Immature natural killer cell (primary cell): ENCODE measurements around the gene CNGB1. TPM values are rescaled to one million over a fixed set of nuclear protein-coding genes. Genes with fewer than 3 reads are reported as not detected.

Experiments
- DNase-seq, 3 donors: peaks; one replicate each; pipeline ENCODE4 v3.0.0; 2022; ENCODE audit warnings: mixed read lengths in 1 of 3
- H3K27ac Mint-ChIP-seq, 6 donors: one replicate each; pipeline ENCODE4 v1.8.0; 2020; ENCODE audit warnings: mixed read lengths in 6 of 6, mild to moderate bottlenecking in 5 of 6, inconsistent platforms in 4 of 6, moderate library complexity in 3 of 6
- H3K27me3 Mint-ChIP-seq, 3 donors: one replicate each; pipeline ENCODE4 v1.8.0; 2020 to 2021; ENCODE audit warnings: low read depth in 3 of 3, mild to moderate bottlenecking in 3 of 3, mixed read lengths in 3 of 3, moderate library complexity in 3 of 3, inconsistent platforms in 1 of 3
- H3K36me3 Mint-ChIP-seq, 3 donors: one replicate each; pipeline ENCODE4 v1.8.0; 2020; ENCODE audit warnings: mixed read lengths in 3 of 3, inconsistent platforms in 2 of 3, mild to moderate bottlenecking in 2 of 3
- H3K4me1 Mint-ChIP-seq, 2 donors: one replicate each; pipeline ENCODE4 v1.8.0; 2020; ENCODE audit warnings: inconsistent platforms in 2 of 2, mild to moderate bottlenecking in 2 of 2, mixed read lengths in 2 of 2, moderate library complexity in 1 of 2
- H3K4me3 Mint-ChIP-seq, 5 donors: one replicate each; pipeline ENCODE4 v1.8.0; 2020; ENCODE audit warnings: mild to moderate bottlenecking in 5 of 5, mixed read lengths in 5 of 5, inconsistent platforms in 3 of 5, moderate library complexity in 3 of 5
- H3K9me3 Mint-ChIP-seq, 6 donors: one replicate each; pipeline ENCODE4 v1.8.0; 2020; ENCODE audit warnings: mild to moderate bottlenecking in 6 of 6, mixed read lengths in 6 of 6, inconsistent platforms in 4 of 6, moderate library complexity in 3 of 6
- polyA plus RNA-seq, 3 donors: library from polyadenylated mRNA; unstranded; fragments of 300-500 nt; fragmentation: Illumina TruSeq; gene quantifications; one replicate each; pipeline ENCODE4 v1.2.3, GENCODE V29; 2021

CNGB1 gene
- polyA plus RNA-seq, 3 donors from 2014 or later, result not detected

GRCh38 chr16:57993897-57994296 is 23.0 kb upstream of the CNGB1 start:
- H3K36me3 Mint-ChIP-seq, result peaks cover 3 to 20% (median 6%) of the 10 kb centered on the region in 3 donors
- DNase-seq, result no peak
- no peak overlapping the region for H3K4me3 Mint-ChIP-seq
- peaks cover 39 to 48% of the 10 kb centered on the region in 2 donors for H3K4me1 Mint-ChIP-seq
- H3K27ac Mint-ChIP-seq, result no peak overlapping the region
- peaks cover 0 to 5% (median 1%) of the 10 kb centered on the region in 3 donors for H3K27me3 Mint-ChIP-seq
- no peaks in the 10 kb centered on the region for H3K9me3 Mint-ChIP-seq

- Mint-ChIP-seq H3K4me1 (peaks cover 34 to 44% of the 10 kb centered on the region in 2 donors), H3K27me3 (peaks cover 0 to 3% (median 1%) of the 10 kb centered on the region in 3 donors), H3K9me3 (no peaks in the 10 kb centered on the region), H3K27ac (no peak overlapping the region), H3K36me3 (peaks cover 3 to 18% (median 6%) of the 10 kb centered on the region in 3 donors), H3K4me3 (no peak overlapping the region)
- no peak for DNase-seq
Observed at GRCh38 chr16:57993438-57993837, 22.5 kb upstream of the CNGB1 start.

GRCh38 chr16:57992084-57992483 is 21.2 kb upstream of the CNGB1 start:
- peaks cover 21 to 30% of the 10 kb centered on the region in 2 donors for H3K4me1 Mint-ChIP-seq
- no peaks in the 10 kb centered on the region for H3K9me3 Mint-ChIP-seq
- no peak overlapping the region for H3K4me3 Mint-ChIP-seq
- no peak for DNase-seq
- peak overlapping the region in 3 of 6 donors; percentile 61 to 86 (median 70) for H3K27ac Mint-ChIP-seq
- H3K36me3 Mint-ChIP-seq, result peaks cover 0 to 9% (median 4%) of the 10 kb centered on the region in 3 donors
- peaks cover 0 to 1% (median under 1%) of the 10 kb centered on the region in 3 donors for H3K27me3 Mint-ChIP-seq

GRCh38 chr16:57991551-57992059 is 20.7 kb upstream of the CNGB1 start:
- Mint-ChIP-seq H3K4me1 (peaks cover 20 to 26% of the 10 kb centered on the region in 2 donors), H3K4me3 (no peak overlapping the region), H3K36me3 (peaks cover 0 to 7% (median 4%) of the 10 kb centered on the region in 3 donors), H3K9me3 (no peaks in the 10 kb centered on the region), H3K27ac (peak overlapping the region in 1 of 6 donors; percentile 61), H3K27me3 (peaks cover 0 to 1% (median 0%) of the 10 kb centered on the region in 3 donors)
- DNase-seq, result no peak

- H3K27ac Mint-ChIP-seq, result no peak overlapping the region
Observed at GRCh38 chr16:57988929-57989328, 18.0 kb upstream of the CNGB1 start.

GRCh38 chr16:57987441-57988177 is 16.7 kb upstream of the CNGB1 start:
- Mint-ChIP-seq H3K4me1 (peaks cover 12 to 13% of the 10 kb centered on the region in 2 donors), H3K9me3 (no peaks in the 10 kb centered on the region), H3K4me3 (no peak overlapping the region), H3K27ac (peak overlapping the region in 1 of 6 donors; percentile 45), H3K27me3 (peaks cover 0 to 1% (median 0%) of the 10 kb centered on the region in 3 donors), H3K36me3 (no peaks in the 10 kb centered on the region)
- no peak for DNase-seq

More at GRCh38 chr16:57988929-57989328, 18.0 kb upstream of the CNGB1 start:
- Mint-ChIP-seq H3K36me3 (no peaks in the 10 kb centered on the region), H3K9me3 (no peaks in the 10 kb centered on the region), H3K27me3 (peaks cover 0 to 1% (median 0%) of the 10 kb centered on the region in 3 donors), H3K4me3 (no peak overlapping the region), H3K4me1 (peaks cover 12 to 16% of the 10 kb centered on the region in 2 donors)
- DNase-seq, result no peak

GRCh38 chr16:57986196-57986595 is 15.3 kb upstream of the CNGB1 start:
- H3K27me3 Mint-ChIP-seq, result no peaks in the 10 kb centered on the region
- H3K27ac Mint-ChIP-seq, result no peak overlapping the region
- no peaks in the 10 kb centered on the region for H3K9me3 Mint-ChIP-seq
- H3K36me3 Mint-ChIP-seq, result no peaks in the 10 kb centered on the region
- H3K4me3 Mint-ChIP-seq, result peak overlapping the region in 4 of 5 donors; percentile 36 to 64 (median 56)
- no peak for DNase-seq
- peaks cover 12 to 13% of the 10 kb centered on the region in 2 donors for H3K4me1 Mint-ChIP-seq

- DNase-seq, result no peak
- Mint-ChIP-seq H3K4me3 (peak overlapping the region; percentile 82 to 91 (median 87)), H3K9me3 (no peaks in the 10 kb centered on the region), H3K36me3 (no peaks in the 10 kb centered on the region), H3K27me3 (no peaks in the 10 kb centered on the region), H3K27ac (peak overlapping the region in 4 of 6 donors; percentile 27 to 72 (median 48)), H3K4me1 (peaks cover 12 to 13% of the 10 kb centered on the region in 2 donors)
Observed at GRCh38 chr16:57985204-57986181, 14.6 kb upstream of the CNGB1 start.

GRCh38 chr16:57984443-57985203 is 13.7 kb upstream of the CNGB1 start:
- peak overlapping the region in 3 of 6 donors; percentile 27 to 72 (median 69) for H3K27ac Mint-ChIP-seq
- H3K4me3 Mint-ChIP-seq, result peak overlapping the region; percentile 82 to 91 (median 87)
- H3K4me1 Mint-ChIP-seq, result peaks cover 12 to 13% of the 10 kb centered on the region in 2 donors
- H3K9me3 Mint-ChIP-seq, result no peaks in the 10 kb centered on the region
- DNase-seq, result peak; percentile 81 to 87 (median 86)
- no peaks in the 10 kb centered on the region for H3K36me3 Mint-ChIP-seq
- peaks cover 0 to under 1% (median 0%) of the 10 kb centered on the region in 3 donors for H3K27me3 Mint-ChIP-seq

GRCh38 chr16:57982385-57982784 is 11.5 kb upstream of the CNGB1 start:
- Mint-ChIP-seq H3K27ac (peak overlapping the region in 1 of 6 donors; percentile 17), H3K27me3 (peaks cover 1 to 2% (median 2%) of the 10 kb centered on the region in 3 donors), H3K36me3 (no peaks in the 10 kb centered on the region), H3K9me3 (no peaks in the 10 kb centered on the region), H3K4me3 (no peak overlapping the region), H3K4me1 (peaks cover 12 to 13% of the 10 kb centered on the region in 2 donors)
- no peak for DNase-seq

- H3K9me3 Mint-ChIP-seq, result no peaks in the 10 kb centered on the region
- peaks cover 12 to 13% of the 10 kb centered on the region in 2 donors for H3K4me1 Mint-ChIP-seq
- H3K27me3 Mint-ChIP-seq, result peaks cover 1 to 2% (median 2%) of the 10 kb centered on the region in 3 donors
- no peak overlapping the region for H3K27ac Mint-ChIP-seq
- H3K4me3 Mint-ChIP-seq, result no peak overlapping the region
- DNase-seq, result no peak
- no peaks in the 10 kb centered on the region for H3K36me3 Mint-ChIP-seq
Observed at GRCh38 chr16:57981636-57982035, 10.7 kb upstream of the CNGB1 start.

- H3K27me3 Mint-ChIP-seq, result peaks cover 1 to 2% (median 2%) of the 10 kb centered on the region in 3 donors
- H3K36me3 Mint-ChIP-seq, result no peaks in the 10 kb centered on the region
- DNase-seq, result no peak
- H3K4me1 Mint-ChIP-seq, result peaks cover under 1% of the 10 kb centered on the region in 2 donors
- no peak overlapping the region for H3K4me3 Mint-ChIP-seq
- no peaks in the 10 kb centered on the region for H3K9me3 Mint-ChIP-seq
- H3K27ac Mint-ChIP-seq, result no peak overlapping the region
Observed at GRCh38 chr16:57979006-57979585, 8.2 kb upstream of the CNGB1 start.
